Nephron (organoid): ENCODE results near the gene HDHD2.
"Not testable (repeated sequence)": the region's sequence is repeated elsewhere in the genome, so short reads cannot be mapped to it uniquely, and the experiment has no call there.

ENCODE experiments used
- H3K27ac Mint-ChIP-seq, 3 experiments: 2 replicates each; pipeline ENCODE4 v1.8.0; 2020; ENCODE audit warnings: mixed read lengths in 3 of 3, mild to moderate bottlenecking in 2 of 3, moderate library complexity in 1 of 3
- H3K27me3 Mint-ChIP-seq: 2 replicates; pipeline ENCODE4 v1.8.0; 2021; ENCODE audit warnings: low read depth, mild to moderate bottlenecking, moderate library complexity, mixed read lengths
- H3K36me3 Mint-ChIP-seq: 2 replicates; pipeline ENCODE4 v1.8.0; 2020; ENCODE audit warnings: low read depth, mixed read lengths
- H3K4me1 Mint-ChIP-seq: 2 replicates; pipeline ENCODE4 v1.8.0; 2020; ENCODE audit warnings: mixed read lengths
- H3K4me3 Mint-ChIP-seq, 3 experiments: 2 replicates each; pipeline ENCODE4 v1.8.0; 2020; ENCODE audit warnings: mild to moderate bottlenecking in 3 of 3, mixed read lengths in 3 of 3, moderate library complexity in 2 of 3
- H3K9me3 Mint-ChIP-seq: 2 replicates; pipeline ENCODE4 v1.8.0; 2020; ENCODE audit warnings: mixed read lengths
- CTCF ChIP-seq, 3 experiments: fragments of 200-600 bp; sonication (generic); IDR thresholded peaks; one replicate each; pipeline ENCODE4 v1.5.0; 2021; ENCODE audit warnings: antibody characterized with exemption in 3 of 3; ENCODE audit not compliant: unreplicated experiment in 3 of 3

The HDHD2 gene

GRCh38 chr18:47150029-47150823, at the start of gene HDHD2:
Gene HDHD2, minus strand, starts transcription at chr18:47150500. Its CDS starts 14,061 bp downstream, at chr18:47136439.
- Mint-ChIP-seq H3K4me1 (peaks cover 29% of the 10 kb centered on the region), H3K9me3 (no peaks in the 10 kb centered on the region), H3K27ac (peak within 1 kb of the TSS; percentile 99 to 100 (median 100)), H3K27me3 (no peaks in the 10 kb centered on the region), H3K36me3 (peaks cover 10% of the 10 kb centered on the region), H3K4me3 (peak within 1 kb of the TSS; percentile 96 to 98 (median 96))
- TF ChIP-seq CTCF (IDR thresholded peaks at IDR 0.05; ENCODE audit: unreplicated experiment in 3 of 3) = no peak

- peaks cover 17% of the 10 kb centered on the region for H3K27me3 Mint-ChIP-seq
- H3K27ac Mint-ChIP-seq, H3K9me3 Mint-ChIP-seq, H3K4me1 Mint-ChIP-seq, H3K36me3 Mint-ChIP-seq, H3K4me3 Mint-ChIP-seq: not testable (repeated sequence)
Measured at GRCh38 chr18:47195961-47196360, 45.7 kb upstream of the HDHD2 start.

GRCh38 chr18:47191961-47192360, 41.7 kb upstream of the HDHD2 start:
- H3K4me1 Mint-ChIP-seq = no peaks in the 10 kb centered on the region
- no peak overlapping the region for H3K4me3 Mint-ChIP-seq
- H3K36me3 Mint-ChIP-seq = no peaks in the 10 kb centered on the region
- H3K27ac Mint-ChIP-seq = no peak overlapping the region
- H3K9me3 Mint-ChIP-seq = peaks cover 3% of the 10 kb centered on the region
- no peak for TF ChIP-seq CTCF (IDR thresholded peaks at IDR 0.05; ENCODE audit: unreplicated experiment in 3 of 3)
- H3K27me3 Mint-ChIP-seq = peaks cover 8% of the 10 kb centered on the region

GRCh38 chr18:47187721-47188120, 37.4 kb upstream of the HDHD2 start:
- peaks cover 4% of the 10 kb centered on the region for H3K36me3 Mint-ChIP-seq
- H3K27ac Mint-ChIP-seq = no peak overlapping the region
- H3K4me3 Mint-ChIP-seq = no peak overlapping the region
- no peaks in the 10 kb centered on the region for H3K4me1 Mint-ChIP-seq
- no peak for TF ChIP-seq CTCF (IDR thresholded peaks at IDR 0.05; ENCODE audit: unreplicated experiment in 3 of 3)
- peaks cover 9% of the 10 kb centered on the region for H3K27me3 Mint-ChIP-seq
- peaks cover 25% of the 10 kb centered on the region for H3K9me3 Mint-ChIP-seq

GRCh38 chr18:47184419-47185050, 34.2 kb upstream of the HDHD2 start:
- no peak for TF ChIP-seq CTCF (IDR thresholded peaks at IDR 0.05; ENCODE audit: unreplicated experiment in 3 of 3)
- Mint-ChIP-seq H3K4me1 (peaks cover 6% of the 10 kb centered on the region), H3K9me3 (peaks cover 23% of the 10 kb centered on the region), H3K27ac (no peak overlapping the region), H3K4me3 (no peak overlapping the region), H3K36me3 (peaks cover 4% of the 10 kb centered on the region), H3K27me3 (peaks cover 15% of the 10 kb centered on the region)

- H3K27me3 Mint-ChIP-seq, H3K4me1 Mint-ChIP-seq, H3K36me3 Mint-ChIP-seq, H3K27ac Mint-ChIP-seq, H3K4me3 Mint-ChIP-seq: not testable (repeated sequence)
- H3K9me3 Mint-ChIP-seq = peaks cover 23% of the 10 kb centered on the region
Measured at GRCh38 chr18:47182156-47182555, 31.9 kb upstream of the HDHD2 start.

GRCh38 chr18:47180765-47181164, 30.5 kb upstream of the HDHD2 start:
- no peak for TF ChIP-seq CTCF (IDR thresholded peaks at IDR 0.05; ENCODE audit: unreplicated experiment in 3 of 3)
- peaks cover 6% of the 10 kb centered on the region for H3K27me3 Mint-ChIP-seq
- peaks cover 9% of the 10 kb centered on the region for H3K4me1 Mint-ChIP-seq
- H3K27ac Mint-ChIP-seq = no peak overlapping the region
- no peak overlapping the region for H3K4me3 Mint-ChIP-seq
- H3K36me3 Mint-ChIP-seq = peaks cover under 1% of the 10 kb centered on the region
- H3K9me3 Mint-ChIP-seq = peaks cover 18% of the 10 kb centered on the region
